HG03558 (cell line): ENCODE measurements around the gene BPHL.
"Not testable (repeated sequence)": the region's sequence is repeated elsewhere in the genome, so short reads cannot be mapped to it uniquely, and the experiment has no call there.

ENCODE experiments used
- ATAC-seq: cut with Tn5 transposase; IDR thresholded peaks from one replicate; pipeline ENCODE4 v1.9.1; 2021; ENCODE audit warnings: moderate number of reproducible peaks; ENCODE audit not compliant: unreplicated experiment; ENCODE audit errors: extremely low read depth

Gene BPHL

DNA sequence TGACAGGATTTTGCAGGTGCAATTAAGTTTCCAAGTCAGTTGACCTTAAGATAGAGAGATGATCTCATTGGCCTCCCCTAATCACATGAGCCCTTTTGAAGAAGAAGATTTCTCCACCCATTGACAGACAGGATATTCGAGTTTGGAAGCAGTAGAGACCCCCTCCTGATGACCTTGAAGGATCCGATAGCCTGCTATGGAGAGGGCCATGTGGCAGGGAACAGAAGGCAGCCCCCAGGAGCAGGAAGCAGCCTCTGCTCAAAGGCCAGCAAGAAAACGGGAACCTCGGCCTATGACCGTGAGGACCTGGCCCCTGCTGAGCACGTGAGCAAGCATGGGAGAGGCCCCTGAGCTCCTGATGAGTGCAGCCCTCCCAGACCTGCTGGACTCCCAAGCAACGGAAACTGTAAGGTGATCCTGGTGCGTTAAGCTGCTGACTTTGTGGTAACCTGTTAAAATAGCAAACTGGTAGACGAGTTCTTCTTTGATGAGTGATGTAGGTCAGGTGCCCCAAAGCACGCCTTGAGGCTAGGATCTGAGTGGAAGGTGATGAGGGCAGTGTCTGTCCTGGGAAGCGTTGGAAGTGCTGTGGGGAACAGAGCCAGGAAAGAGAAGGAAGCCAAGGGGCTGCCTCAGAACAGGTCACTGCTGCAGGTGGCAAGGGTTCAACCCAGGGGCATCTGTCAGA, 57.3 kb downstream of the BPHL start:
- ATAC-seq, result no peak

- no peak for ATAC-seq
These were observed 58.2 kb downstream of the BPHL start for GRCh38 chr6:3176562-3177355.

DNA sequence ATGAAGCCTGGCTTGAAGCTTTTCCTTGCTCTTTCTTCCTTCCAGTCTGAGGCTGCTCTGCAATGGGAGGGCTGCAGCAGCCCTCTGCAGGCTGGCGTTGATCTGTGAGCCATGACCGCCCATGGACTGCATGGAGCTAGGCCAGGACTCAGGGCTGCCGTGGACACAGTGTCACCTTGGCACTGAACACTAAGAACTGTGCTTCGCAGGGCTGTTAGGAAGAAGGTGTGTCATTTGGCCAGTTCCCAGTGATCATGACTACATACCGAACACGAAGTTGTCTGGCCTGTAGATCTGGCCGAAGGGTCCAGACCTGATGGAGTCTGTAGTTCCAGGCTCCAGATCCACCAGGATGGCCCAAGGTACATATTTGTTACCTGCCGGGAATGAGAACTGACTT, 60.2 kb downstream of the BPHL start:
- ATAC-seq, result not testable (repeated sequence)

GRCh38 chr6:3179945-3180344, 61.4 kb downstream of the BPHL start:
- ATAC-seq, result not testable (repeated sequence)

DNA sequence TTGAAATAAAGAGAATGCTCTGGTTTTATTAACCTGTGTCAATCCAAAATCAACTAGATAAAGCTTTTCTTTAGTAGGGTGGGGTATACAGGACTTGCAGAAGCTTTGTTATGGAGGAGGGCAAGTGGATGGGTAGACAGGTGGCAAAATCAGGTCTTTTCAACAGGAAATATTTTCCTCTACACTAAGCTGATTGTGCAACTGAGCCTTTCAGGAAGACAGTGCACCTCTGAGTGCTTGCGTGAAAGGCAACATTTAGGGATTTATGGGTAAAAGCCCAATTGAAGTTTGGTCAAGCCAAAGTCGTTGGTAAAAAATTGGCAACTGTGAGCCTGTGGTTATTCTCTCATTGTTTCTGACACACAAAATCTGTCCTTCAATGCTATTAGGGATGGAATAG, 62.6 kb downstream of the BPHL start:
- no peak for ATAC-seq

- ATAC-seq, result no peak
These were observed 64.6 kb downstream of the BPHL start for GRCh38 chr6:3183066-3183465.

- no peak for ATAC-seq
These were observed 68.5 kb downstream of the BPHL start for GRCh38 chr6:3186974-3187382.

DNA sequence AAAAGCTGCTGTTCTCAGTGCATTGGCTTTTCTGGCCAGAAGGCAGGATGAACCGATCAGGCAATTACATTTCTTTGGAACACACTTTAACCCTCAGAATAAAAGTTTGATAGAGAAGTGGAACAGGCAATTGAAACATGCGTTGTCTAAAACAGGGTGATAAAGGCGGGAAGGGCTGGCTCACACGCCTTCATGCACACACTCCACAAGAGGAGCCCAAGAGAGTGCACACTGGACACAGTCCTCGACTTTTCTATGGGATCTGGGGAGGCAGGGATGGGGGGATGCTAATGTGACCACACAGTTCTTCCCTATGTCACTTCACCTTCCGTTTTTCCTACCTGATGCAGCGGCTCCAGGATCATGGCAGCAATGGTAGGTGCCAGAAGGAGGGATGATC, 69.8 kb downstream of the BPHL start:
- no peak for ATAC-seq

- ATAC-seq, result not testable (repeated sequence)
These were observed 70.7 kb downstream of the BPHL start for GRCh38 chr6:3189192-3189591.

GRCh38 chr6:3190056-3190455, 71.5 kb downstream of the BPHL start:
- no peak for ATAC-seq

DNA sequence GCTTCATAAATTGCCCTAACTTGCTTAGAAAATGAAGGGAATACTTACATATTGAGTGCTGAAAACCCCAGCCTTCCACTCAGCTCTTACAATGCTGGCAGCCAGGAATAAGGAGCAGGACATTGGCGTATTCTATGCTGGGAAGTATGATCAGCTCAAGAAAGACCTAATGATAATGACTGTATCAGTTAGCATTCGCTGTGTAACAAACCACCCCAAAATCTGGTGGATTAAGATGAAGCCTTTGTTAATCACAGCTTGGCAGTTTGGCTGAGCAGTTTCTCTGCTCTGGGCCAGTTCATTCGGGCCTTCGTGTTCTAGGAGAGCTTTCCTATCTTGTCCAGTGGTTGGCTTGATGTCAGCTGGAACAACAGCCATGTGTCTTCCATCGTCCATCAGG, 72.3 kb downstream of the BPHL start:
- ATAC-seq, result no peak

GRCh38 chr6:3193102-3193849, 74.8 kb downstream of the BPHL start:
- no peak for ATAC-seq

GRCh38 chr6:3194535-3195419, 76.3 kb downstream of the BPHL start:
- ATAC-seq, result no peak

- ATAC-seq, result no peak
These were observed 76.8 kb downstream of the BPHL start for GRCh38 chr6:3195420-3195694.

DNA sequence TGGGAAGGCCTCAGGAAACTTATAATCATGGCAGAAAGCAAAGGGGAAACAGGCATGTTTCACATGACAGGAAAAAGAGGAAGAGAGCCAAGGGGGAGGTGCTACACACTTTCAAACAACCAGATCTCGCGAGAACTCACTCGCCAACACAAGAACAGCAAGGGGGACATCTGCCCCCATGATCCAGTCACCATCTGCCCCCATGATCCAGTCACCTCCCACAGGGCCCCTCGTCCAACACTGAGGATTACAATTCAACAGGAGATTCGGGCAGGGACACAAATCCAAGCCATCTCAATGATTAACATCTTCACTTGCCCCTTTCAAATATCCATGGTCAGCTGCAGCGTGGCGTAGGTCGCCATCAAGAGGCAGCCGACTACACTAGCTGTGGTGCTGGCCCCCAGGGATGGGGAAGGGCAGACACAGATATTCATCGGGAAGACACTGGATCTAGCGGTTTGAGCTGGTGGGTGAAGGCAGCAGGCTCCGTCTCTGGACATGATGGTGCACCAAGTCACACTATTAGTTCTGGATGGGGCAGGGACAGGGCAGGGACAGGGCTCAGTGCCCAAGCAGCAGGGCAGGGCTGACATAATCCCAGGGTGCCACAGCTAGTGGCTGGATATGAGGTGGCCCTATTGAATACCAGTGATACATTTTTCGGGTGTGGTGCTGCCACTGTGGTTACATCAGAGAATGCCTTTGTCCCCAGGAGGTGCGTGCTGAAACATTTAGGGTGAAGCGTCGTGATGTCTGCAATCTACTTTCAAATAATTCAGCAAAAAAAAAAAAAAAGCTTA, 77.4 kb downstream of the BPHL start:
- no peak for ATAC-seq

DNA sequence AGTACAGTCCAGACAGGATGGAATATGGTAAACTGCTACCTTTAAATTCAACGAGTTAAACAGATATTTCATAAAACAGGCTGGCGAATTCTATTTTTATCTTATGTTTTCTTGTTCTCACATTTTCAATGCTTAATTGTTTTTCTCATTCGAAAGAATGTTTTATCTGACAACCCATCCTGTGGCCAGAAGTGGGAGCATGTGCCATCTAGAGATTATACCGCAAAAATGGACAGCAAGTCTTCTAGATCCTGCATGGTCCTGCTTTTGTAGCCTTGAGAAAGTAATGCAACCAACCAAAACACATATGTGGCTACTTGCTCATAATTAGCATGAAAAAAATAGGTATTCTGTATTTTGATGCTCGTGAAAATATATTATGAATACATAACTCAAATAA, 78.3 kb downstream of the BPHL start:
- no peak for ATAC-seq

DNA sequence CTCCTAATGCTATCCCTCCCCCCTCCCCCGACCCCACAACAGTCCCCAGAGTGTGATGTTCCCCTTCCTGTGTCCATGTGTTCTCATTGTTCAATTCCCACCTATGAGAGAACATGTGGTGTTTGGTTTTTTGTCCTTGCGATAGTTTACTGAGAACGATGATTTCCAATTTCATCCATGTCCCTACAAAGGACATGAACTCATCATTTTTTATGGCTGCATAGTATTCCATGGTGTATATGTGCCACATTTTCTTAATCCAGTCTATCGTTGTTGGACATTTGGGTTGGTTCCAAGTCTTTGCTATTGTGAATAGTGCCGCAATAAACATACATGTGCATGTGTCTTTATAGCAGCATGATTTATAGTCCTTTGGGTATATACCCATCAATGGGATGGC, 79.2 kb downstream of the BPHL start:
- not testable (repeated sequence) for ATAC-seq

DNA sequence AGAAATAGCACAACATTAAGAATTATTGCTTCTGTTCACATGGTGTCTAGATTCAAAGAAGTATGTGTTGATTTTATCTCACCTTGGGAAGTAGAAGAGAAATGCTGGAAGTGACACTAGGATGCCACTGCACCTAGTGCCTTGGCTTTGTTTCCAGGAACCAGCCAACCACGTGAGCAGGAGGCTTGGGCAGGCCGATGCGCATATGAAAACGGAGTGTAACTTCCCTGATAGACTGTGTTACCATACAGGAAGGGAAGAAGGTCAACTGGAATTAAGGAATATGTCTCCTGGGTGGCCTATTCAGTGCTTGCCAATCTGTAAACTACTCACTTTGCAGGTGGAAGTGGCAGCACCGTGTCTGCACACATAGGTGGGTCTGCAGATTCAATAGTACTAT, 80.9 kb downstream of the BPHL start:
- ATAC-seq, result no peak

GRCh38 chr6:3200682-3201081, 82.2 kb downstream of the BPHL start:
- no peak for ATAC-seq

- ATAC-seq, result no peak
These were observed 82.9 kb downstream of the BPHL start for GRCh38 chr6:3201388-3201787.
